ENCODE data around the gene PDE4DIP. TPM values are rescaled to one million over a fixed set of nuclear protein-coding genes. Genes with fewer than 3 reads are reported as not detected.
"Not testable (repeated sequence)": the region's sequence is repeated elsewhere in the genome, so short reads cannot be mapped to it uniquely, and the experiment has no call there.

The PDE4DIP gene
- total RNA-seq, result 163 TPM
- long read RNA-seq, full-length matches to known transcripts, result 90 of 142 reads
- long read RNA-seq, partial matches to known transcripts, result 31 of 142 reads
- long read RNA-seq, other reads (novel, unspliced or antisense), result 21 of 142 reads

DNA sequence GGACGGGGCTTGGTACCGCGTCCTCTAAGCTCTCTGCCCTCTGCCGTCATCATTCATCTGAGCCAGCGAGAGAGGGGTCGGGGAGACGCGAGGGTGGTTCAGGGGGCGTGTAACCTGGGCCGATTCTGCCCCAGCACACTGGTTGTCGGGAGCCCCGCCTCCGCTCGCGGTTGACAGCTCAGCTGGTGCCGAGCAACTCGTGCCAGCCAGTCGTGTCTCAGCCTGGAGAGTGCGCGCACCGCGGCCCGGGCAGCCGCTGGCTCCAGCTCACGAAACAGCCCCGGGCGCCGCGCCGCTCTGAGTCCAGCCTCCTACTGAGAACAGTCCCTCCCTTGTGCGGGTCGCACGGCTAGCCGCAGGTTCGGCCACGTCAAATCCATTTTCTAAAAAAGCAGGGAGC is at the start of gene PDE4DIP:
Gene PDE4DIP, plus strand, starts transcription at position 209 of the 400 bp plus-strand sequence. CDS start 347 bp downstream, outside the sequence.
- ATAC-seq (peak; percentile 98), DNase-seq (peak; percentile 80)
- intact Hi-C loops (cut with DNase I); H3K4me3 ChIP-seq; H3K27me3 ChIP-seq; H3K36me3 ChIP-seq; H3K27ac ChIP-seq; H3K9me3 ChIP-seq; H3K4me1 ChIP-seq: not testable (repeated sequence)

GRCh38 chr1:148808268-148808928 is 35.8 kb upstream of the PDE4DIP start:
- H3K9me3 ChIP-seq; H3K36me3 ChIP-seq; DNase-seq; intact Hi-C loops (cut with DNase I); H3K4me3 ChIP-seq; H3K27me3 ChIP-seq; H3K4me1 ChIP-seq; H3K27ac ChIP-seq: not testable (repeated sequence)
- peak; percentile 55 for ATAC-seq

DNA sequence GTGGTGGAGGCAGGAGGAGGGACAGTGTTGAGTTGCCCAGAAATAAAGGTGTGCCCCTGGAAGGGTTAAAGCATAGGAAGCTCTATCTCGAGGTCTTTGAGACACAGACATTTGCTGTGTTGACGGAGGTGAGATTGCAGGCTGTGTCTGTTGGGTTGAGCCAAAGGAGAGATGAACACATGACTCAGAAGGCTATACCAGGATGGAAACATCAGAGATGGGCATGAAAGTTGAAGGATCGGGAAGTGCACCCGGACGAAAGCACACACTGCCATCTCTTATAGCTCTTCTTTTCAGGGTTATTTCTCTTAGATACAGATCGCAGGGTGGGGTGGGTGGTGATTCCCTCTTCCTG is 35.3 kb upstream of the PDE4DIP start:
- H3K4me3 ChIP-seq; H3K36me3 ChIP-seq; ATAC-seq; DNase-seq; intact Hi-C loops (cut with DNase I); H3K27me3 ChIP-seq; H3K4me1 ChIP-seq; H3K27ac ChIP-seq; H3K9me3 ChIP-seq: not testable (repeated sequence)

DNA sequence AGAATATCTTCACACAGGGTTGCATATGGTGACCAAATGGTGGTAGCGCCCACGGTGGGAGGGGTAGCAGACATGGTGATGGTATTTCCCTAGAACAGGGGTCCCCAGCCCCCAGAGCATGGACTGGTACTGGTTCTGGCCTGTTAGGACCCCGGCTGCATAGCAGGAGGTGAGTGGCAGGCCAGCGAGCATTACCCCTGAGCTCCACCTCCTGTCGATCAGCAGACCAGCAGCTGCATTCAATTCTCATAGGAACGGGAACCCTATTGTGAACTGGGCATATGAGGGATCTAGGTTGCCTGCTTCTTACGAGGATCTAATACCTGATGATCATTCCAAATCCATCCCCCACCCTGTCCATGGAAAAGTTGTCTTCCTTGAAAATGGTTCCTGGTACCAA is 22.0 kb upstream of the PDE4DIP start:
- DNase-seq; H3K27ac ChIP-seq; ATAC-seq; H3K4me1 ChIP-seq; H3K4me3 ChIP-seq; intact Hi-C loops (cut with DNase I); H3K36me3 ChIP-seq; H3K9me3 ChIP-seq; H3K27me3 ChIP-seq: not testable (repeated sequence)

DNA sequence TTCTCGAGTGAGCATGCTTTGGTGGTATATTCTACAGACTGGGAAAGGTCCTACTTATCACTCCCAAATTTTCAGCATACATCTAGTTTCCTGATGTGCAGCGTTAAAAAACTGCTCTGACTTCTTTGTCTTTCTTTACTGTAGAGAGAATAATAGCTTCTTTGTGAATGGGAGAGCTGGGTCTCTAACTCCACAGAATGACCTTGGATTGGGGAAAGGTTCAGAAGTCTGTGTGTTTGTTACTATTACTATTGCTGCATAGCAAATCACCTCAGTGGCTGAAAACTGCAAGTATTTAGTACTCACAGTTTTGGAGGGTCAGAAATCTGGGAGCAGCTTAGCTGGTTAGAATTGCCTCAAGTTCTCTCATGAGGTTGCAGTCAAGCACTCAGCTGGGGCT is 20.4 kb upstream of the PDE4DIP start:
- H3K36me3 ChIP-seq; H3K4me3 ChIP-seq; intact Hi-C loops (cut with DNase I): not testable (repeated sequence)

DNA sequence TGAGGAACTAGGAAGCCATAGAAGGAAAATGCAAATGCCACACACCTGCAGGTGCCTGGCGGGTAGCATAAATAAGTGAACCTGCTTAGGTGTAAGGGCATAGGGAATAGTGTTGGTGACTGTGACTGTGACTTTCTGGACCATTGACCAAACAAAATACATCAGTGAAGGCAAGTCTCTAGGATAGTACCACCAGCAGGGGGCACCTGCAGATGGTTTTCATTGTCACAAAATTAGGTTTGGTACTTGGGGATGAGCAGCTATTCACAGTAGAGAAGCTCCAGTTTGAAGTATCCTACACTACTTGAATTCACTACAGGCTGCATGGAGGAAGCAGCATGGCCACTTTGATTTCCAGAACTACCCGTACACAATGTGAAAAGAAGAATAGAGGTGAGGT is 19.2 kb upstream of the PDE4DIP start:
- H3K4me3 ChIP-seq; intact Hi-C loops (cut with DNase I); H3K4me1 ChIP-seq; DNase-seq; H3K36me3 ChIP-seq; H3K9me3 ChIP-seq; H3K27ac ChIP-seq; H3K27me3 ChIP-seq: not testable (repeated sequence)
- peak; percentile 89 for ATAC-seq

More for the DNA sequence above, 20.4 kb upstream of the PDE4DIP start:
- not testable (repeated sequence) for H3K9me3 ChIP-seq, DNase-seq, H3K4me1 ChIP-seq, H3K27ac ChIP-seq, ATAC-seq, H3K27me3 ChIP-seq

GRCh38 chr1:148828531-148828930 is 15.7 kb upstream of the PDE4DIP start:
- intact Hi-C loops (cut with DNase I); H3K27ac ChIP-seq: not testable (repeated sequence)

DNA sequence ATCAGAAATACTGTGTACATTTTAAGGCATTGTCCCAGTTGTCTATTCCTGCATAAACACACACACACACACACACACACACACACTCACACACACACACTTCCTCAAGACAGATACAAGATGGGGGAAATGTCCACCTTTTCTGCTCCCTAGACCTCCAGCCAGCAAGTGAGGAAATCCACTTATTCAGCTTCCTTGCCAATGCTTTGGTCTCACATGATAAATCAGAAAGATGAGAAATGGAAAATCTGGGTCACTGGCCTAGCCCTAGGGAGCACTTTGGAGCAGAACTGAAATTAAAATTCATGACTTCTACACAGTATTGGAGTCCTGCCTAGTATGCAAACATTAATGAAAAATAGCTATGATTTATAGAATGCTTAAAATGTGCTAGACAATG is 15.3 kb upstream of the PDE4DIP start:
- intact Hi-C loops (cut with DNase I); H3K36me3 ChIP-seq; H3K9me3 ChIP-seq; H3K4me1 ChIP-seq; H3K27me3 ChIP-seq; DNase-seq; H3K4me3 ChIP-seq; H3K27ac ChIP-seq: not testable (repeated sequence)
- ATAC-seq, result peak; percentile 10

More at GRCh38 chr1:148828531-148828930, 15.7 kb upstream of the PDE4DIP start:
- DNase-seq, H3K4me1 ChIP-seq, H3K27me3 ChIP-seq, H3K36me3 ChIP-seq, ATAC-seq, H3K9me3 ChIP-seq, H3K4me3 ChIP-seq: not testable (repeated sequence)

DNA sequence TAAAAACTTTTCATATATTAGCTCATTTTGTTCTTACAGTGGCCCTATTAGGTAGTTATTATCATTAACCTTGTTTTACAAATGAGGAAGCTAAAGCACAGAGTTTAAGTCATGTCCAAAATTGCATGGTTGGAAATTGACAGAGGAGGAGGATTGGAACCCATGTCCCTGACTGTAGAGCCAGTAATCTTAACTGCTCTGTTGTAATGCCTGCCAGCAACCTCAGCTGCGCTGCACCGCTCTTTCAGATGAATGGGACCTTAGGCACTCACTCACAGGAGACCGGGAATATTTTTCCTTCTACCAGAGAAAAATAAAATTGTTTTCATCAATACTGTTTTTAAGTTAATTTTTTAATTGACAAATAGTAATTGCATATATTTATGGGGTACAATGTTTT is 14.9 kb upstream of the PDE4DIP start:
- ATAC-seq; H3K27me3 ChIP-seq; H3K36me3 ChIP-seq; intact Hi-C loops (cut with DNase I); H3K9me3 ChIP-seq; H3K27ac ChIP-seq; DNase-seq; H3K4me1 ChIP-seq; H3K4me3 ChIP-seq: not testable (repeated sequence)

DNA sequence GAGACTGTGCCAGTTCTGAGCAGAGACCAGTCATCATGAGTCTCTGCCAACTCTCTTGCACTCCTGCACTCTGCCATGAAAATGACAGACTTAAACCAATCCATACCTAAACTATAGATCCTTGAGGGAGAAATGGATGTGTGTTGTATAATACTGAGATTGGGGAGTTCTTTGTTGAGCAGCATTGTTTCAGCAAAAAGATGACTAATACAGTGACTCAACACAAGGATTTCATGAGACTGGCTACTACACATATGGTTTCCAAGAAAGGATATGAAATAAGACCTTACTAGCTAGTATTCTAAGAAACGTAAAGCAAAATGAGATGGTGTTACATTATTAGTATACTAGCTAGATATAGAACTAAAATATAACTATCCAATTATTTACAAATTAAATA is 3.0 kb upstream of the PDE4DIP start:
- H3K4me3 ChIP-seq; H3K4me1 ChIP-seq; H3K36me3 ChIP-seq; H3K9me3 ChIP-seq; H3K27ac ChIP-seq; DNase-seq; H3K27me3 ChIP-seq; ATAC-seq; intact Hi-C loops (cut with DNase I): not testable (repeated sequence)

DNA sequence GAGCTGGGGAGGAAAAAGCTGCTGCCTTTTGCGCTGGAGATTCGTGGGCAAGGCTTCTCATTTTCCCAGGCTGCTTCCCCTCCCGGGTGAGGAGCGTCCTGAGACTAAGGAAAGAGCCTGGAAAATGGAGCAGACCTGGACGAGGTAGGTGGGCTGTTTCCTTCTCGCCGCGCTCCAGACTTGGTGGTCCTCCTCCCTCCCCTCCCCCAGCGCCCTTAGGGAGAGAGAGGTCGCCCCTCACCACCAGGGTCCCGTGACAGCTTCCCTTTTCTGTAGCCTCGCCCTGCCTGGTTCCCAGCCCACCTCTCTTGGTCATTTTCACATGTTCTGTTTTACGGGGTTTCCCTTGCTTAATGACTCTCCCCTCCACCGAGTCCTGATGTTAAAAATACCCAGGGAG is 423 bp downstream of the PDE4DIP start:
- intact Hi-C loops (cut with DNase I); H3K36me3 ChIP-seq; H3K9me3 ChIP-seq; DNase-seq; H3K27me3 ChIP-seq; H3K27ac ChIP-seq; H3K4me3 ChIP-seq; H3K4me1 ChIP-seq: not testable (repeated sequence)
- peak; percentile 48 for ATAC-seq

- DNase-seq; H3K27ac ChIP-seq; H3K36me3 ChIP-seq; intact Hi-C loops (cut with DNase I); H3K27me3 ChIP-seq; H3K4me1 ChIP-seq; H3K4me3 ChIP-seq; H3K9me3 ChIP-seq: not testable (repeated sequence)
- peak; percentile 23 for ATAC-seq
Measured at GRCh38 chr1:148845068-148845467, 840 bp downstream of the PDE4DIP start.

DNA sequence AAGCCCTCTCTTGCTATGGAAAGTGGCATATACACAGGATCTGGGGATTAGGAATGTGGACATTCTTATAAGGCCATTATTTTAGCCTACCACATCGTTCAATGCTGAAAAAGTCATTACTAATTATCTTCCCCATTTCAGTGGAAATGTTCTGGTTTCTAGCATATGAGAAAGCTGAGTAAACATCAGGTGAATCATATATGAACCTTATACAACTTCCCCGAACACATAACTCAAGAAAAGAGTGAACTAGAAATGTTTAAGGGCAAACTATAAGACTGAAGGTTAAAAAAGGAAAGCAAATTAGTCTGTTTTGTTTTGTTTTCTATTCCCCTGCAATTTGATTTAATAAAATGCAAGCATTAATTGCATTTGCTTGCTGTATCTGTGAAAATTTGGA is 6.1 kb downstream of the PDE4DIP start:
- H3K9me3 ChIP-seq; DNase-seq; H3K4me3 ChIP-seq; intact Hi-C loops (cut with DNase I); H3K27me3 ChIP-seq; H3K36me3 ChIP-seq; ATAC-seq; H3K4me1 ChIP-seq; H3K27ac ChIP-seq: not testable (repeated sequence)

DNA sequence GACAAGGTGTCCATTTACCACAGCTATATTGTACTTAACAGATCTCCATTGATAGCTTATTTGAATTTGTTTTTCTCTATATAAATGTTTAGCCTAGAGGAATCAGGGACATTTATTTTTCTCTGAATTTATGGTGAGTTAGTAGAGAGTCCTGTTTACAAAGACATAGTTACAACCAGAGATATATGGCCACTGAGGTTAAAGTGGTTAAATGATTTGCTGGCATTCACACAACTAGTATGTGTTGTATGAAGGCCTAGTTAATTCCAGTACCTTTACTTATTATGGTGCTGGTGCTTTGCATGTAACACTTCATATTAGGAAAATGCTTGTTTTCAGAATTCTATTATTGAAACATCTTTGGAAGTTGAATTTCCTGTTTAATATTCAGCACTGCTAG is 6.6 kb downstream of the PDE4DIP start:
- H3K27ac ChIP-seq; H3K4me3 ChIP-seq; DNase-seq; intact Hi-C loops (cut with DNase I); H3K27me3 ChIP-seq; H3K36me3 ChIP-seq; H3K9me3 ChIP-seq; ATAC-seq; H3K4me1 ChIP-seq: not testable (repeated sequence)

DNA sequence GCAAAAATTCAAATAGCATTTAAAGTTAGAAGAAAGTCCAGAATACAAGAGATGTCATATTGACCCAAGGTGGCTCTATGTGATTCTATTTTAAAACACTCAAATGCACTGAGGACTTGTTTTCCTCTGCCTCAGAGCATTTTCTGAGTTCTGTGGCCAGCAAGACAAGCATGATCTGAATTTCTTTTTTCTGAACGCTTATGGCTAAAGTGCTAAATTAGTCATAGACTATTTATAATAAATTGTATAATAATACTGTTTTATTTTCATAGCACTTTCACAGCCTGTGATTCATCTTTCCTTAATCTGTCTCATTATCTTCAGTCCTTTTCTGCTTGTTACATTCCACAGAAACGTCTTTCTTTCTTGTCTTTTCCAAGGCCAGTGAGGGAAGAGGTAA is 7.5 kb downstream of the PDE4DIP start:
- H3K36me3 ChIP-seq; H3K9me3 ChIP-seq; H3K27me3 ChIP-seq; H3K27ac ChIP-seq; ATAC-seq; intact Hi-C loops (cut with DNase I); DNase-seq; H3K4me1 ChIP-seq; H3K4me3 ChIP-seq: not testable (repeated sequence)

All from upper lobe of right lung (tissue), 1 donor.